HCT116 (cell line): ENCODE measurements around the gene RAB31. TPM values are rescaled to one million over a fixed set of nuclear protein-coding genes. Genes with fewer than 3 reads are reported as not detected.

Experiments used
- ATAC-seq: fragments of 200-7000 bp; cut with Tn5 transposase; 2 replicates; pipeline ENCODE4 v1.9.1; 2020; ENCODE audit warnings: mild to moderate bottlenecking, moderate library complexity
- BruUV-seq: library from RNA; stranded (reverse); fragments of 400-500 nt; replicated peaks from 2 replicates; lab custom pipeline; 2021; lab: Mats Ljungman, UMichigan
- CTCF ChIA-PET: fragments of 300-600 bp; sonication (Branson Sonifier 250); formaldehyde crosslinking; loops from one replicate; lab custom pipeline; 2021; ENCODE audit warnings: antibody characterized with exemption; lab: Charles Lee
- POLR2A ChIA-PET: fragments of 300-600, 350-600 bp; sonication (Branson Sonifier 250); formaldehyde crosslinking; loops from one replicate; lab custom pipeline; 2021; ENCODE audit warnings: antibody characterized with exemption; lab: Charles Lee
- RAD21 ChIA-PET, 2 experiments: fragments of 300-600 bp; sonication (Branson Sonifier 250); formaldehyde crosslinking; loops; one replicate each; lab custom pipeline; 2023; ENCODE audit warnings: low total read pairs in 2 of 2; ENCODE audit not compliant: uncharacterized antibody in 2 of 2, unreplicated experiment in 2 of 2, low non-redundant PET in 1 of 2; lab: Charles Lee
- DNase-seq: peaks from one replicate; pipeline ENCODE4 v3.0.0-alpha.2; 2010; ENCODE audit warnings: low read depth, low spot score
- H2AFZ ChIP-seq: fragments of 200-600 bp; shearing (Covaris generic), sonication (generic); 2 replicates; pipeline ENCODE4 v1.6.1; 2017; ENCODE audit warnings: low read depth, mixed run types, mixed read lengths, antibody characterized with exemption, low read length; ENCODE audit not compliant: poor library complexity, severe bottlenecking
- H3K27ac ChIP-seq: 2 replicates; pipeline ENCODE4 v1.5.1; 2012; ENCODE audit warnings: low read depth, low read length
- H3K27me3 ChIP-seq: fragments of 200-600 bp; sonication (generic); 2 replicates; pipeline ENCODE4 v1.6.1; 2016; ENCODE audit warnings: mixed run types, low read length, mixed read lengths; ENCODE audit not compliant: insufficient read depth
- H3K36me3 ChIP-seq, 2 experiments: fragments of 200-500 bp in 1 of 2; fragments of 200-600 bp in 1 of 2; sonication (Bioruptor generic) in 1 of 2; sonication (generic) in 1 of 2; 2 replicates each; pipeline versions ENCODE4 v1.5.1 to v1.6.1; 2014 to 2016; ENCODE audit warnings: low read length in 2 of 2, inconsistent platforms in 1 of 2, mixed read lengths in 1 of 2, mixed run types in 1 of 2; ENCODE audit not compliant: insufficient read depth in 2 of 2, control insufficient read depth in 1 of 2
- H3K4me1 ChIP-seq, 2 experiments: fragments of 200-600 bp in 1 of 2; sonication (generic) in 1 of 2; 2 replicates each; pipeline versions ENCODE4 v1.5.1 to v1.6.1; 2012 to 2017; ENCODE audit warnings: low read length in 2 of 2, inconsistent platforms in 1 of 2, mild to moderate bottlenecking in 1 of 2, mixed read lengths in 1 of 2, mixed run types in 1 of 2, moderate library complexity in 1 of 2; ENCODE audit not compliant: insufficient read depth in 2 of 2, control insufficient read depth in 1 of 2
- H3K4me2 ChIP-seq: fragments of 200-600 bp; sonication (generic); 2 replicates; pipeline ENCODE4 v1.6.1; 2017; ENCODE audit warnings: mixed run types, low read length, mixed read lengths
- H3K4me3 ChIP-seq, 2 experiments: fragments of 200-600 bp in 1 of 2; sonication (generic) in 1 of 2; replicated peaks in 1 of 2; 2 replicates each; pipeline ENCODE4 v1.5.1; 2011 to 2016; ENCODE audit warnings: low read length in 2 of 2, control low read depth in 1 of 2, low read depth in 1 of 2, mild to moderate bottlenecking in 1 of 2, mixed read lengths in 1 of 2, mixed run types in 1 of 2
- H3K79me2 ChIP-seq: fragments of 200-600 bp; sonication (generic); 2 replicates; pipeline ENCODE4 v1.6.1; 2017; ENCODE audit warnings: mild to moderate bottlenecking, mixed run types, low read length, moderate library complexity, mixed read lengths; ENCODE audit not compliant: insufficient read depth
- H3K9ac ChIP-seq: fragments of 200-600 bp; sonication (generic); 2 replicates; pipeline ENCODE4 v1.6.1; 2016; ENCODE audit warnings: low read length, mixed read lengths
- H3K9me2 ChIP-seq: fragments of 200-600 bp; sonication (generic), shearing (Covaris generic); 2 replicates; pipeline ENCODE4 v1.6.1; 2017; ENCODE audit warnings: mixed run types, mild to moderate bottlenecking, moderate library complexity; ENCODE audit not compliant: insufficient read depth
- H3K9me3 ChIP-seq, 2 experiments: fragments of 200-500 bp in 1 of 2; fragments of 200-600 bp in 1 of 2; sonication (Bioruptor generic) in 1 of 2; sonication (generic) in 1 of 2; 2 replicates each; pipeline ENCODE4 v1.6.1; 2014 to 2017; ENCODE audit warnings: low read length in 2 of 2, mixed read lengths in 2 of 2, inconsistent platforms in 1 of 2, low read depth in 1 of 2, mild to moderate bottlenecking in 1 of 2, mixed run types in 1 of 2, moderate library complexity in 1 of 2; ENCODE audit not compliant: control insufficient read depth in 1 of 2, insufficient read depth in 1 of 2
- H4K20me1 ChIP-seq: fragments of 200-600 bp; sonication (generic), shearing (Covaris generic); 2 replicates; pipeline ENCODE4 v1.6.1; 2017; ENCODE audit warnings: mixed run types, mild to moderate bottlenecking, moderate library complexity; ENCODE audit not compliant: insufficient read depth
- ELF1 ChIP-seq: IDR thresholded peaks from 2 replicates; pipeline ENCODE4 v1.6.1; 2012; ENCODE audit warnings: low read depth, borderline replicate concordance
- RAD21 ChIP-seq: IDR thresholded peaks from 2 replicates; pipeline ENCODE4 v1.6.1; 2012; ENCODE audit warnings: low read depth, mild to moderate bottlenecking
- TCF7L2 ChIP-seq: IDR thresholded peaks from 2 replicates; pipeline ENCODE4 v1.7.0; 2011; ENCODE audit warnings: borderline replicate concordance, inconsistent platforms; ENCODE audit not compliant: insufficient read depth, insufficient read length; ENCODE audit errors: extremely low read depth
- intact Hi-C: fragments of 100-400 bp; cut with micrococcal nuclease; formaldehyde crosslinking; loops from 2 replicates; pipeline ENCODE4 v1.10.0; 2022
- total RNA-seq: library from RNA; stranded (reverse); gene quantifications from one replicate; pipeline ENCODE4 v1.2.1, GENCODE V29; 2021; ENCODE audit not compliant: unreplicated experiment
- TF ChIP-seq, protein P1 (sequence below): IDR thresholded peaks from 2 replicates; pipeline ENCODE4 v1.6.1; 2012

Gene RAB31
- total RNA-seq, 1 experiment from 2014 or later: 46.9 TPM

DNA sequence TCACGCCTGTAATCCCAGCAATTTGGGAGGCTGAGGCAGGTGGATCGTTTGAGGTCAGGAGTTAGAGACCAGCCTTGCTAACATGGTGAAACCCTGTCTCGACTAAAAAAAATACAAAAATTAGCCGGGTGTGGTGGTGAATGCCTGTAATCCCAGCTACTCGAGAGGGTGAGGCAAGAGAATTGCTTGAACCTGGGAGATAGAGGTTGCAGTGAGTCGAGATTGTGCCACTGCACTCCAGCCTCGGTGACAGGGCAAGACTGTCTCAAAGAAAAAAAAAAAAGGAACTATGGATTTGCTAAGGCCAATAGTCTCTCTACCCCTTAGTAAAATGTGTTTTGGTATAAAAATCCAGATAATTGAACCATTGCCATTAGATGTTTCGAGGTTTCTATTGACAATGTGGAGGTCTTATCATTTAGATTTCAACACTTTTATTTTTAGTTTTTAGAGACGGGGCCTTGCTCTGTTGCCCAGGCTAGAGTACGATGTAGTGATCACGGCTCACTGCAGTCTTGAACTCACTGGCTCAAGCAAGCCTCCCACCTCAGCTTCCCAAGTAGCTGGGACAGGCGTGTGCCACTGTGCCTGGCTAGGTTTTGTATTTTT, 176.5 kb downstream of the RAB31 start:
- no peaks in the 10 kb centered on the region for H3K79me2 ChIP-seq
- intact Hi-C loops: no loop called here
- no peaks in the 10 kb centered on the region for H3K36me3 ChIP-seq
- H2AFZ ChIP-seq: no peak overlapping the region
- H3K9me2 ChIP-seq: no peaks in the 10 kb centered on the region
- H3K4me2 ChIP-seq: no peak overlapping the region
- no peak overlapping the region for H3K9ac ChIP-seq
- H3K27ac ChIP-seq: no peak overlapping the region
- ChIA-PET POLR2A (no interaction called here), RAD21 (no interaction called here), CTCF (no interaction called here)
- TF ChIP-seq TCF7L2 (no peak), RAD21 (no peak)
- no peaks in the 10 kb centered on the region for H3K9me3 ChIP-seq
- ATAC-seq (no peak), DNase-seq (no peak)
- H3K27me3 ChIP-seq: no peaks in the 10 kb centered on the region
- no peak overlapping the region for H3K4me3 ChIP-seq
- no peaks in the 10 kb centered on the region for H4K20me1 ChIP-seq
- H3K4me1 ChIP-seq: peaks cover 0 to 13% of the 10 kb centered on the region in 2 experiments; a peak in 2 of 4 replicates
- no TSS peak for BruUV-seq

- Histone ChIP-seq H3K27me3 (no peaks in the 10 kb centered on the region), H4K20me1 (no peaks in the 10 kb centered on the region), H2AFZ (no peak within 1 kb of the TSS), H3K79me2 (no peaks in the 10 kb centered on the region), H3K36me3 (no peaks in the 10 kb centered on the region), H3K4me2 (no peak within 1 kb of the TSS), H3K27ac (no peak within 1 kb of the TSS), H3K4me3 (no peak within 1 kb of the TSS), H3K9ac (no peak within 1 kb of the TSS), H3K9me2 (no peaks in the 10 kb centered on the region), H3K4me1 (peaks cover 0 to 7% of the 10 kb centered on the region in 2 experiments; a peak in 2 of 4 replicates), H3K9me3 (no peaks in the 10 kb centered on the region)
- DNase-seq (no peak), ATAC-seq (no peak)
- POLR2A ChIA-PET: interaction anchor here (1.2 kb wide), 1 partner anchor 8 kb away, joined by 3 read pairs; no protein-coding TSS in a partner anchor
- BruUV-seq: no TSS peak
- intact Hi-C loops: no loop called here
- RAD21 ChIA-PET: no interaction called here
- TF ChIP-seq, protein P1, sequence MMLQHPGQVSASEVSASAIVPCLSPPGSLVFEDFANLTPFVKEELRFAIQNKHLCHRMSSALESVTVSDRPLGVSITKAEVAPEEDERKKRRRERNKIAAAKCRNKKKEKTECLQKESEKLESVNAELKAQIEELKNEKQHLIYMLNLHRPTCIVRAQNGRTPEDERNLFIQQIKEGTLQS: no peak
- TF ChIP-seq ELF1: no peak
- CTCF ChIA-PET: no interaction called here
These were observed 177.3 kb downstream of the RAB31 start, which contains the start of gene TXNDC2 for GRCh38 chr18:9885170-9886004. Gene TXNDC2 (plus strand): TSS chr18:9885973. CDS start chr18:9886681, 708 bp downstream.
